ENCODE measurements around the gene UNC5CL. TPM values are rescaled to one million over a fixed set of nuclear protein-coding genes. Genes with fewer than 3 reads are reported as not detected.
"Not testable (repeated sequence)": the region's sequence is repeated elsewhere in the genome, so short reads cannot be mapped to it uniquely, and the experiment has no call there.

Gene UNC5CL
- total RNA-seq, 1 experiment from 2014 or later, result 4.5 TPM

- TF ChIP-seq ZNF423 (CRISPR knock-in tag; IDR thresholded peaks at IDR 0.05) (no peak), AFF4 (CRISPR knock-in tag; IDR thresholded peaks at IDR 0.05; ENCODE audit: borderline replicate concordance) (no peak)
Measured at GRCh38 chr6:41013466-41014153, 25.4 kb downstream of the UNC5CL start (continued).

GRCh38 chr6:41011673-41012072 is 27.3 kb downstream of the UNC5CL start:
- Mint-ChIP-seq H3K9me3 (peaks cover 13% of the 10 kb centered on the region), H3K36me3 (no peaks in the 10 kb centered on the region), H3K4me3 (no peak overlapping the region), H3K27me3 (ENCODE audit: low read depth) (no peaks in the 10 kb centered on the region; the same call in 1 of the 2 replicates), H3K4me1 (peaks cover 7% of the 10 kb centered on the region; the same call in 1 of the 2 replicates), H3K27ac (no peak overlapping the region)
- DNase-seq (ENCODE audit: low spot score) (no peak), ATAC-seq (no peak)
- ChIA-PET CTCF (interaction anchor here (1.3 kb wide), 1 partner anchor 16 kb away, joined by 3 read pairs; no protein-coding TSS in a partner anchor), POLR2A (no interaction called here)
- TF ChIP-seq IRF1 (CRISPR knock-in tag; IDR thresholded peaks at IDR 0.05) (no peak), GRHL2 (CRISPR knock-in tag; IDR thresholded peaks at IDR 0.05; ENCODE audit: insufficient replicate concordance, severe bottlenecking) (no peak), USF1 (CRISPR knock-in tag; IDR thresholded peaks at IDR 0.05) (no peak)

GRCh38 chr6:41009669-41010068 is 29.4 kb downstream of the UNC5CL start:
- H3K4me1 Mint-ChIP-seq, result peaks cover 13% of the 10 kb centered on the region
- TF ChIP-seq PRRX2 (CRISPR knock-in tag; IDR thresholded peaks at IDR 0.05) (no peak), ZBTB43 (CRISPR knock-in tag; IDR thresholded peaks at IDR 0.05) (no peak)
- ChIA-PET CTCF (interaction anchor here (1.4 to 1.5 kb wide), 2 partner anchors 11 to 18 kb away, joined by 3 to 4 read pairs; no protein-coding TSS in a partner anchor), POLR2A (no interaction called here)
- H3K36me3 Mint-ChIP-seq, result no peaks in the 10 kb centered on the region
- DNase-seq (ENCODE audit: low spot score) (no peak), ATAC-seq (no peak)
- H3K27ac Mint-ChIP-seq, result no peak overlapping the region
- no peaks in the 10 kb centered on the region; the same call in 1 of the 2 replicates for H3K27me3 Mint-ChIP-seq (ENCODE audit: low read depth)
- peaks cover 7% of the 10 kb centered on the region for H3K9me3 Mint-ChIP-seq
- H3K4me3 Mint-ChIP-seq, result no peak overlapping the region

- no peaks in the 10 kb centered on the region for H3K36me3 Mint-ChIP-seq
- H3K4me1 Mint-ChIP-seq, result peaks cover 13% of the 10 kb centered on the region
- ChIA-PET POLR2A (no interaction called here), CTCF (interaction anchor here (1.4 kb wide), 1 partner anchor 19 kb away, joined by 4 read pairs; no protein-coding TSS in a partner anchor)
- H3K4me3 Mint-ChIP-seq, result no peak overlapping the region
- H3K27me3 Mint-ChIP-seq (ENCODE audit: low read depth), result peaks cover 5% of the 10 kb centered on the region; the same call in 1 of the 2 replicates
- no peak overlapping the region for H3K27ac Mint-ChIP-seq
- no peak for DNase-seq (ENCODE audit: low spot score)
- no peak for TF ChIP-seq E2F5 (CRISPR knock-in tag; IDR thresholded peaks at IDR 0.05)
- no peak for TF ChIP-seq MLX (CRISPR knock-in tag; IDR thresholded peaks at IDR 0.05)
- no peak for TF ChIP-seq FOXK1 (CRISPR knock-in tag; IDR thresholded peaks at IDR 0.05)
- TF ChIP-seq NR2C2 (CRISPR knock-in tag; IDR thresholded peaks at IDR 0.05), result no peak
- ATAC-seq, result no peak
- H3K9me3 Mint-ChIP-seq, result peaks cover 7% of the 10 kb centered on the region
Measured at GRCh38 chr6:41008011-41008410, 31.0 kb downstream of the UNC5CL start.

GRCh38 chr6:41006980-41007379 is 32.0 kb downstream of the UNC5CL start:
- ATAC-seq; H3K27ac Mint-ChIP-seq; CTCF ChIA-PET; H3K36me3 Mint-ChIP-seq; DNase-seq (ENCODE audit: low spot score); POLR2A ChIA-PET; H3K9me3 Mint-ChIP-seq; H3K4me3 Mint-ChIP-seq: not testable (repeated sequence)
- Mint-ChIP-seq H3K4me1 (peaks cover 15% of the 10 kb centered on the region), H3K27me3 (ENCODE audit: low read depth) (peaks cover 12% of the 10 kb centered on the region; the same call in 1 of the 2 replicates)

All from WTC11 (cell line).